HT-29 (cell line): ENCODE data around the gene ELN. TPM values are rescaled to one million over a fixed set of nuclear protein-coding genes. Genes with fewer than 3 reads are reported as not detected.

Experiments
- DNase-seq: peaks from one replicate; pipeline ENCODE4 v3.0.0-alpha.2; 2015; ENCODE audit warnings: low spot score
- total RNA-seq: library from RNA; depleted of rRNA; stranded (reverse); fragments of >200 nt; shearing (Covaris generic); gene quantifications from 2 replicates; pipeline ENCODE4 v1.2.3, GENCODE V29; 2014; rRNA removed

The ELN gene
- total RNA-seq, 1 experiment from 2014 or later = 0.03 TPM

DNA sequence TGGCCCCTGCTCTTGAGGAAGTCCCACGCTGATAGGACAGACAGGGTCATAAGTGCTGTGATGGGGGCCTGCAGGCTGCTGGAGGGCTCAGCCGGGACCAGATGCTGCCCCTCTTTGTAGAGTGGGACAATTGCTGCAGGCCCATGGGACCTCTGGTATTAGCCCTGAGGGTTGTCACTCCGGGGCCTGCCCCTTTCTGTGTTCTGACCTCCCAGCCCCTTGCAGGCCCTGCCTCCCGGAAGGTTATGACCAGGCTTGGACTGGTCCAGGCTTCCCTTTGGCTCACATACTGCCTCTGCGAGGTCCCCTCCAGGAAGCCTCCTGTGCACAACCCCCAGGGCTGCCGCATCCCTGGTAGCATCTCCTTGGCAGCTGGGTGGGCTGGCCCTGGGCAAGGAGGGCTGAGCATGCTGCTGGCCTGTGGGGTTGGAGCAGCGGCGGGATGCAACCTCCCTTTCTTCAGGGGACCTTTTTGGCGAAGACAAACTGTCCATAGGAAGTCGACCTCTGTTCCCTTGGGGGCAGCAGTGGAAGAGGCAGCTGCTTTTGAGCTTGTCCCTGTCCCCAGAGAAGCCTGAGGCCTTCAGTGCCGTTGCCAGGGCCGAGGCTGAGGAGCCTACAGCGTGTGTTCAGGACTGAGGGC lies 64.5 kb downstream of the ELN start:
- no peak for DNase-seq

DNA sequence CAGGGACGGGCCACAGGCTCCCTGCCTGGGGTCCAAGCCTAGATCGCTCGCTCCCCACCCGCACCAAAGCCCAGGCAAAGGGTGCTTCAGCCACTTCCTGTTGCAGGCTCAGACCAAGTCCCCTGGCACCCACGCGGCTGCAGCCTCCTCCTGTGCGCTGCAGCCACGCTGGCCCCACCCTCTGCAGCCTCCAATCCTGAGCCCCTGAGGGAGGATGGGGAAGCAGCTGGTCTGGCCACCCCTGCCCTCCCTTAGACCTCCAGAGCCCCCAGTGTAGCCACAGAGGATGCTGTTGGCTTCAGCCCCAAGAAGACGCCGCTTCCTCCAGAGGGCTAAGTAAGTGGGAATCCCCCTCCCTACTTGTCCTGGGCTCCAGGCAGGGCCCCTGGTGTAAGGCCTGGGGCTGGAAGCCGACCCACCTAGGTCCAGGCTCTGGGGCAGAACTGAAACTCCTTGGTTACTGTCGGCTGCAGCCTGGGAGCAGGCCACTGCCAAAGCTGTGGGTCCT lies 65.0 kb downstream of the ELN start:
- no peak for DNase-seq

- no peak for DNase-seq
These were observed 65.8 kb downstream of the ELN start for GRCh38 chr7:74093671-74094223.

- peak; percentile 80 for DNase-seq
These were observed 66.5 kb downstream of the ELN start for GRCh38 chr7:74094224-74095101.

DNA sequence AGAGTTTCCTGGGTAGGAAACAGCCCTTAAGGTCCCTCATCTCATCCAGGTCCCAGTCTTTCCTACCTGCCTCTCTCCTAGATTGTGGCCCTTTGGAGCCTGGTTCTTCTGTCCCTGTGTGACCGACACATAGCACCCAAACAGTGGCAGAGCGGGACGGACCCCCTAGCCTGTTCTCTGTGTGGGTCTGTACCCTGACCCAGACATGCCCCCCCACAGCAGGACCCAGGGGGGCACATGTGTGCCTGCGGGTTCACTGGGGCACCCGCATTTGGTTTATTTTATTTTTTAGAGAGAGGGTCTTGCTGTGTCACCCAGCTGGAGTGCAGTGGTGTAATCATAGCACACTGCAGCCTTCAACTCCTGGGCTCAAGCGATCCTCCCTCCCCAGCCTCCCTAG lies 67.2 kb downstream of the ELN start:
- DNase-seq = no peak

GRCh38 chr7:74097937-74098614 lies 70.1 kb downstream of the ELN start:
- no peak for DNase-seq

GRCh38 chr7:74099031-74099430 lies 71.1 kb downstream of the ELN start:
- no peak for DNase-seq

GRCh38 chr7:74101061-74101681 lies 73.2 kb downstream of the ELN start:
- DNase-seq = no peak

DNA sequence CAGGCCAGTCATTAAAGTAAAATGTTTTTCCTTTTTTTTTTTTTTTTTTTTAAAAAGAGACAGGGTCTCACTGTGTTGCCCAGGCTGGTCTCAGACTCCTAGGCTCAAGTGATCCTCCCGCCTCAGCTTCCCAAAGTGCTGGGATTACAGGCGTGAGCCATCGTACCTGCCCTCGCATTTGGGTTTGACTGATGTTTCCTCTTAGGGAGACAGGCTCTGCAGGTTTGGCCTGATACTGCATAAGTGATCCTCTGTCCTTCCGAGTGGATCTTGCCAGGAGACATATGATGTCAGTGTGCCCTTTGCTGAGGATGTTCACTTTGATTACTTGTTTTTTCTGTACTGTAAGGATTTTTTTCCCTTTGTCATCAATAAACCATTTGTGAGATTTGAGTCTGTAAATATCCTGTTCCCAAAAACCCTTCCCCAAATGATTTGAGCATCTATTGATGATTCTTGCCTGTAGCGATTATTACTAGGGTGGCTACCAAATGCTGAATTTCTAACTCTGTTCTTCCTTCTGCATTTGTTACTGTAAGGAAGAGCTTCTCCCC lies 75.3 kb downstream of the ELN start:
- DNase-seq = no peak

- no peak for DNase-seq
These were observed 76.7 kb downstream of the ELN start for GRCh38 chr7:74104702-74105101.

DNA sequence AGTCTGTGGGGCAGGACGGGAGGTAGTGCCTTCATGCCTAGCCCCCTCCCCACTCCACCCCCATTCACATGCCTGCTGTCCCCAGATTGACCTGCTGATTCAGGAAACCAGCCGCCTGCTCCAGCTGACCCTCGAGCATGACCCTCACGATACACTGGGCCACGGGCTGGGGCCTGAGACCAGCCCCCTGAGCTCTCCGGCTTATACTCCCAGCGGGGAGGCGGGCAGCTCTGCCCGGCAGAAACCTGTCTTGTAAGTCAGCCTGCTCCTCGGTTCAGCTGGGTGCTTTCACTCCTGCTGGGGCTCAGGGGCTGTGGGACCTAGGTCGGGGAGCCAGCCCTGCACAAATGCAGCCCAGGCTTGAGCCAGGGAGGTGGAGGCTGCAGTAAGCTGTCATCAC lies 78.0 kb downstream of the ELN start:
- DNase-seq = no peak

- no peak for DNase-seq
These were observed 78.9 kb downstream of the ELN start for GRCh38 chr7:74106846-74107245.

GRCh38 chr7:74115326-74115725 lies 87.4 kb downstream of the ELN start:
- DNase-seq = no peak

DNA sequence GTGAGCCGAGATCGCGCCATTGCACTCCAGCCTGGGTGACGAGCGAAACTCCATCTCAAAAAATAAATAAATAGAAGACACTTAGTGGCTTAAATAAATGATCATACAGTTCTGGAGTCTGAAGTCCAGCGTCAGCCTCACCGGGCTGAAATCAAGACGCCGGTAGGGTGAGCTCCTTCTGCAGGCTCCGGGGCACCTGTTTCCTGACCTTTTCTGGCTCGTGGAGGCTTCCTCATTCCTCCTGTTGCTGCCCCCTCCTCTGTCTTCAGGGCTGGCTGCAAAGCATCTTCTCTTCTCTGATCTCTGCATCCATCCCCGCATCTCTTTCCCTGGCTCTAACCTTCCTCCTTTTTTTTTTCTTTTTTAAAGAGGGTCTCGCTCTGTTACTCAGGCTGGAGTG lies 88.4 kb downstream of the ELN start:
- DNase-seq = no peak

Other genes with a start within 250 kb of the ELN start
- gene CLDN4, start 197.2 kb upstream of the ELN start, total RNA-seq = 1,331 and 1,483 TPM in 2 replicates
- 7.3 and 9.8 TPM in 2 replicates for gene METTL27, start 185.7 kb upstream of the ELN start, total RNA-seq
- gene TMEM270, start 167.0 kb upstream of the ELN start, total RNA-seq = not detected in 2 replicates
- gene LIMK1, start 55.6 kb downstream of the ELN start, total RNA-seq = 27.4 and 37.8 TPM in 2 replicates
- 295 and 297 TPM in 2 replicates for gene EIF4H, start 146.2 kb downstream of the ELN start, total RNA-seq
- 7.4 and 16.5 TPM in 2 replicates for gene LAT2, start 181.8 kb downstream of the ELN start, total RNA-seq
- 60.3 and 63.3 TPM in 2 replicates for gene RFC2, start 226.2 kb downstream of the ELN start, total RNA-seq